HepG2 (cell line): ENCODE measurements around the gene ZNF888. TPM values are rescaled to one million over a fixed set of nuclear protein-coding genes. Genes with fewer than 3 reads are reported as not detected.

Source experiments
- CBX5 ChIP-seq: sonication (generic); formaldehyde crosslinking; IDR thresholded peaks from 2 replicates; pipeline ENCODE4 v1.4.0; 2020; ENCODE audit warnings: missing genetic modification reagents, borderline replicate concordance
- MYC ChIP-seq: sonication (generic); formaldehyde crosslinking; IDR thresholded peaks from 2 replicates; pipeline ENCODE4 v1.9.0; 2021; ENCODE audit warnings: missing genetic modification reagents, borderline replicate concordance
- PHF21A ChIP-seq: sonication (generic); formaldehyde crosslinking; IDR thresholded peaks from 2 replicates; pipeline ENCODE4 v1.5.0; 2020; ENCODE audit warnings: mild to moderate bottlenecking, missing genetic modification reagents
- PHF8 ChIP-seq: sonication (generic); formaldehyde crosslinking; IDR thresholded peaks from 2 replicates; pipeline ENCODE4 v1.5.0; 2020; ENCODE audit warnings: missing genetic modification reagents
- SRSF1 ChIP-seq: fragments of 200-400 bp; formaldehyde crosslinking; optimal IDR thresholded peaks from 2 replicates; pipeline ENCODE3; 2017; ENCODE audit warnings: mild to moderate bottlenecking, low read depth, low read length, moderate library complexity
- TBX2 ChIP-seq: sonication (generic); formaldehyde crosslinking; IDR thresholded peaks from 2 replicates; pipeline ENCODE4 v1.5.0; 2020; ENCODE audit warnings: missing genetic modification reagents, mild to moderate bottlenecking, borderline replicate concordance
- ZFP36L2 ChIP-seq: sonication (generic); formaldehyde crosslinking; IDR thresholded peaks from 2 replicates; pipeline ENCODE4 v1.4.0; 2020; ENCODE audit warnings: missing genetic modification reagents
- polyA plus RNA-seq, 8 experiments: library from polyadenylated mRNA; depleted of rRNA in 3 of 8; stranded (reverse) in 7 of 8; unstranded in 1 of 8; fragments of >200 nt; fragmentation: Illumina TruSeq in 4 of 8; extraction: Trizol in 4 of 8; gene quantifications; 2 replicates each; pipeline versions ENCODE4 v1.2.1 to v1.2.3, GENCODE V29; 2011 to 2016; ENCODE audit warnings: low read depth in 4 of 8, missing spikeins in 1 of 8, mixed read lengths in 1 of 8; ENCODE audit not compliant: insufficient read depth in 1 of 8
- total RNA-seq, 5 experiments: library from RNA; depleted of rRNA; stranded (reverse); fragments of >200 nt; fragmentation: Illumina TruSeq; extraction: Trizol; gene quantifications; 2 replicates each; pipeline ENCODE4 v1.2.3, GENCODE V29; 2016; ENCODE audit warnings: low read depth in 1 of 5
- TF ChIP-seq, protein P1 (sequence below): sonication (generic); formaldehyde crosslinking; IDR thresholded peaks from 2 replicates; pipeline ENCODE4 v1.4.0; 2020; ENCODE audit warnings: missing genetic modification reagents
- TF ChIP-seq, protein P2 (sequence below), 2 experiments: sonication (generic) in 1 of 2; formaldehyde crosslinking in 1 of 2; IDR thresholded peaks; 2 replicates each; pipeline versions ENCODE4 v1.6.1 to v1.9.0; 2014 to 2022; ENCODE audit warnings: antibody characterized with exemption in 1 of 2, borderline replicate concordance in 1 of 2, inconsistent platforms in 1 of 2, low read depth in 1 of 2, missing genetic modification reagents in 1 of 2
- TF ChIP-seq, protein P3 (sequence below): sonication (generic); formaldehyde crosslinking; IDR thresholded peaks from 2 replicates; pipeline ENCODE4 v1.4.0; 2020; ENCODE audit warnings: missing genetic modification reagents; ENCODE audit errors: not compliant biosample characterization
- TF ChIP-seq, protein P4 (sequence below): sonication (generic); formaldehyde crosslinking; IDR thresholded peaks from 2 replicates; pipeline ENCODE4; 2020; ENCODE audit warnings: missing genetic modification reagents, mild to moderate bottlenecking, borderline replicate concordance

Gene ZNF888
- total and polyA plus RNA-seq, 2 of the 13 experiments (the other 11 are each of a cell fraction or from before 2014, with no cell fraction given) = 1.7 to 7.6 TPM

DNA sequence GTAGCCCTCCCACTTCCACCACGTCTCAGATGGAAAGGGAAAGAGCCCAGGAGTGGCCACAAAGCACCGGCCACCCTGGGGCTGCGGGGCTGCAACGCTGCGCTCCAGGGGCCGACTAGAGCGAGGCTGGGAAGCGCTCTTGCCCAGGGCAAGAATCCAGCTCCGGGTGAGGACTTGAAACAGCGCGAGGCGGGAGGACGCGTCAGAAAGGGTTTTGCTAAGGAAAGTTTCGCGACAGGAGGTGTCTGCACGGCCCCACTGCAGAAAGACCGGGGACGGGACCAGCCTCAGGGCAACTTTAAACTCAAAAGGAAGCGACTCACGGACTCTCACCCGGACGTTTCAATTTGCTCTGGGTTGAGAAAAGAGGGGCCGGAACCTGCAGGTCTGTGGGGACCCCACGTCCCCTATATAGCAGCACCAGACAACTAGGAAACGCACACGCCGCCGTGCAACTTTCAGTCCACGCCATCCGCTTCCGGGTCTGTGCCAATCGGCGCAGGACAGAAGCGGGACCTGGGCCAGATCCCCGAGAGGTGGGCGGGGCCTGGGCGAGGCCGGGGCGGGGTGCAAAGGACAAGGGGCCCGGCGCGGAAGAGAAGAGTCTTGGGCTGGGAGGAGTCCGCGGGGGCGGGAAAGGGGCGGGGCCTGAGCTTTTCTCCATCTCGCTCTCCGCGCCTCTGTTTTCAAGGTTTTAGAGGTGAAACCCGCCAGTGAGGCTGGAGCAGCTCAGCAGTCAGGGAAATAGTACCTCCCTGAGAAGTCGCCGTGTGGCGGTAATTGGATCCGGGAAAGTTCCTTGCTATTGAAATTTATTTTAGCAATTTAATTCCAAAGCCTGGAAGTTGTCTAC lies 39.4 kb upstream of the ZNF888 start, which contains the start of gene ZNF816 (continued):
- TF ChIP-seq, protein P1, sequence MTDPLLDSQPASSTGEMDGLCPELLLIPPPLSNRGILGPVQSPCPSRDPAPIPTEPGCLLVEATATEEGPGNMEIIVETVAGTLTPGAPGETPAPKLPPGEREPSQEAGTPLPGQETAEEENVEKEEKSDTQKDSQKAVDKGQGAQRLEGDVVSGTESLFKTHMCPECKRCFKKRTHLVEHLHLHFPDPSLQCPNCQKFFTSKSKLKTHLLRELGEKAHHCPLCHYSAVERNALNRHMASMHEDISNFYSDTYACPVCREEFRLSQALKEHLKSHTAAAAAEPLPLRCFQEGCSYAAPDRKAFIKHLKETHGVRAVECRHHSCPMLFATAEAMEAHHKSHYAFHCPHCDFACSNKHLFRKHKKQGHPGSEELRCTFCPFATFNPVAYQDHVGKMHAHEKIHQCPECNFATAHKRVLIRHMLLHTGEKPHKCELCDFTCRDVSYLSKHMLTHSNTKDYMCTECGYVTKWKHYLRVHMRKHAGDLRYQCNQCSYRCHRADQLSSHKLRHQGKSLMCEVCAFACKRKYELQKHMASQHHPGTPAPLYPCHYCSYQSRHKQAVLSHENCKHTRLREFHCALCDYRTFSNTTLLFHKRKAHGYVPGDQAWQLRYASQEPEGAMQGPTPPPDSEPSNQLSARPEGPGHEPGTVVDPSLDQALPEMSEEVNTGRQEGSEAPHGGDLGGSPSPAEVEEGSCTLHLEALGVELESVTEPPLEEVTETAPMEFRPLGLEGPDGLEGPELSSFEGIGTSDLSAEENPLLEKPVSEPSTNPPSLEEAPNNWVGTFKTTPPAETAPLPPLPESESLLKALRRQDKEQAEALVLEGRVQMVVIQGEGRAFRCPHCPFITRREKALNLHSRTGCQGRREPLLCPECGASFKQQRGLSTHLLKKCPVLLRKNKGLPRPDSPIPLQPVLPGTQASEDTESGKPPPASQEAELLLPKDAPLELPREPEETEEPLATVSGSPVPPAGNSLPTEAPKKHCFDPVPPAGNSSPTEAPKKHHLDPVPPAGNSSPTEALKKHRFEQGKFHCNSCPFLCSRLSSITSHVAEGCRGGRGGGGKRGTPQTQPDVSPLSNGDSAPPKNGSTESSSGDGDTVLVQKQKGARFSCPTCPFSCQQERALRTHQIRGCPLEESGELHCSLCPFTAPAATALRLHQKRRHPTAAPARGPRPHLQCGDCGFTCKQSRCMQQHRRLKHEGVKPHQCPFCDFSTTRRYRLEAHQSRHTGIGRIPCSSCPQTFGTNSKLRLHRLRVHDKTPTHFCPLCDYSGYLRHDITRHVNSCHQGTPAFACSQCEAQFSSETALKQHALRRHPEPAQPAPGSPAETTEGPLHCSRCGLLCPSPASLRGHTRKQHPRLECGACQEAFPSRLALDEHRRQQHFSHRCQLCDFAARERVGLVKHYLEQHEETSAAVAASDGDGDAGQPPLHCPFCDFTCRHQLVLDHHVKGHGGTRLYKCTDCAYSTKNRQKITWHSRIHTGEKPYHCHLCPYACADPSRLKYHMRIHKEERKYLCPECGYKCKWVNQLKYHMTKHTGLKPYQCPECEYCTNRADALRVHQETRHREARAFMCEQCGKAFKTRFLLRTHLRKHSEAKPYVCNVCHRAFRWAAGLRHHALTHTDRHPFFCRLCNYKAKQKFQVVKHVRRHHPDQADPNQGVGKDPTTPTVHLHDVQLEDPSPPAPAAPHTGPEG (CRISPR knock-in tag) = peak; percentile 11; the same call in 1 of the 2 replicates
- TF ChIP-seq, protein P2, sequence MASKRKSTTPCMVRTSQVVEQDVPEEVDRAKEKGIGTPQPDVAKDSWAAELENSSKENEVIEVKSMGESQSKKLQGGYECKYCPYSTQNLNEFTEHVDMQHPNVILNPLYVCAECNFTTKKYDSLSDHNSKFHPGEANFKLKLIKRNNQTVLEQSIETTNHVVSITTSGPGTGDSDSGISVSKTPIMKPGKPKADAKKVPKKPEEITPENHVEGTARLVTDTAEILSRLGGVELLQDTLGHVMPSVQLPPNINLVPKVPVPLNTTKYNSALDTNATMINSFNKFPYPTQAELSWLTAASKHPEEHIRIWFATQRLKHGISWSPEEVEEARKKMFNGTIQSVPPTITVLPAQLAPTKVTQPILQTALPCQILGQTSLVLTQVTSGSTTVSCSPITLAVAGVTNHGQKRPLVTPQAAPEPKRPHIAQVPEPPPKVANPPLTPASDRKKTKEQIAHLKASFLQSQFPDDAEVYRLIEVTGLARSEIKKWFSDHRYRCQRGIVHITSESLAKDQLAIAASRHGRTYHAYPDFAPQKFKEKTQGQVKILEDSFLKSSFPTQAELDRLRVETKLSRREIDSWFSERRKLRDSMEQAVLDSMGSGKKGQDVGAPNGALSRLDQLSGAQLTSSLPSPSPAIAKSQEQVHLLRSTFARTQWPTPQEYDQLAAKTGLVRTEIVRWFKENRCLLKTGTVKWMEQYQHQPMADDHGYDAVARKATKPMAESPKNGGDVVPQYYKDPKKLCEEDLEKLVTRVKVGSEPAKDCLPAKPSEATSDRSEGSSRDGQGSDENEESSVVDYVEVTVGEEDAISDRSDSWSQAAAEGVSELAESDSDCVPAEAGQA (IDR thresholded peaks at IDR 0.05; ENCODE audit: low read depth) = no peak
- TF ChIP-seq, protein P2 (CRISPR knock-in tag; IDR thresholded peaks at IDR 0.05; ENCODE audit: borderline replicate concordance) = no peak
- TF ChIP-seq CBX5 (CRISPR knock-in tag) (peak; percentile 19; the same call in 1 of the 2 replicates), PHF8 (CRISPR knock-in tag) (peak; percentile 79), PHF21A (CRISPR knock-in tag) (0 out of 2 replicates have a peak, but pooled peaks have one; percentile 10), TBX2 (peak; percentile 17; the same call in 1 of the 2 replicates), ZFP36L2 (no peak), MYC (0 out of 2 replicates have a peak, but pooled peaks have one; percentile 12), SRSF1 (no peak)
- TF ChIP-seq, protein P3, sequence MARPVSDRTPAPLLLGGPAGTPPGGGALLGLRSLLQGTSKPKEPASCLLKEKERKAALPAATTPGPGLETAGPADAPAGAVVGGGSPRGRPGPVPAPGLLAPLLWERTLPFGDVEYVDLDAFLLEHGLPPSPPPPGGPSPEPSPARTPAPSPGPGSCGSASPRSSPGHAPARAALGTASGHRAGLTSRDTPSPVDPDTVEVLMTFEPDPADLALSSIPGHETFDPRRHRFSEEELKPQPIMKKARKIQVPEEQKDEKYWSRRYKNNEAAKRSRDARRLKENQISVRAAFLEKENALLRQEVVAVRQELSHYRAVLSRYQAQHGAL (CRISPR knock-in tag) = peak; percentile 44
- TF ChIP-seq, protein P4, sequence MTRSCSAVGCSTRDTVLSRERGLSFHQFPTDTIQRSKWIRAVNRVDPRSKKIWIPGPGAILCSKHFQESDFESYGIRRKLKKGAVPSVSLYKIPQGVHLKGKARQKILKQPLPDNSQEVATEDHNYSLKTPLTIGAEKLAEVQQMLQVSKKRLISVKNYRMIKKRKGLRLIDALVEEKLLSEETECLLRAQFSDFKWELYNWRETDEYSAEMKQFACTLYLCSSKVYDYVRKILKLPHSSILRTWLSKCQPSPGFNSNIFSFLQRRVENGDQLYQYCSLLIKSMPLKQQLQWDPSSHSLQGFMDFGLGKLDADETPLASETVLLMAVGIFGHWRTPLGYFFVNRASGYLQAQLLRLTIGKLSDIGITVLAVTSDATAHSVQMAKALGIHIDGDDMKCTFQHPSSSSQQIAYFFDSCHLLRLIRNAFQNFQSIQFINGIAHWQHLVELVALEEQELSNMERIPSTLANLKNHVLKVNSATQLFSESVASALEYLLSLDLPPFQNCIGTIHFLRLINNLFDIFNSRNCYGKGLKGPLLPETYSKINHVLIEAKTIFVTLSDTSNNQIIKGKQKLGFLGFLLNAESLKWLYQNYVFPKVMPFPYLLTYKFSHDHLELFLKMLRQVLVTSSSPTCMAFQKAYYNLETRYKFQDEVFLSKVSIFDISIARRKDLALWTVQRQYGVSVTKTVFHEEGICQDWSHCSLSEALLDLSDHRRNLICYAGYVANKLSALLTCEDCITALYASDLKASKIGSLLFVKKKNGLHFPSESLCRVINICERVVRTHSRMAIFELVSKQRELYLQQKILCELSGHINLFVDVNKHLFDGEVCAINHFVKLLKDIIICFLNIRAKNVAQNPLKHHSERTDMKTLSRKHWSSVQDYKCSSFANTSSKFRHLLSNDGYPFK (CRISPR knock-in tag) = no peak
